ENCODE results near the gene CNTNAP5. TPM values are rescaled to one million over a fixed set of nuclear protein-coding genes. Genes with fewer than 3 reads are reported as not detected.

Gene CNTNAP5
- total RNA-seq, 1 experiment from 2014 or later, result 0.48 TPM

DNA sequence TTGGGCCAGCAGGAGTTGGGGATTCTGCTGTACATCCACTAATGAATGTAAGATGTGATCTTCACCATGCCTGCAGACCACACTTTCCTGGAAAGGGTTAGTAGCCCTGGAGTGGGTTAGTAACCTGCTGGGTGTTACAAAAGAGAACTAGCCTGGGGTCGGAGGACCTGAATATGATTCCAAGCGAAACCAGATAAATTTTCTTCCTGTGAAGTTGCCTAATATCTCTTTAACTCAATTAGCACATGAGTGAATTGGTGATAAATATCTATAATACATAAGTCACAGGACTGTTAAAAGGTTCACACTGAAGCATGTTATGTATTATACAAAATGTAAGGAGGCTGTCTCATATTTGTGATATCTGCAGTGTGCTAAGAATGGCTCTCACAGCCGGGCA lies 291.0 kb downstream of the CNTNAP5 start:
- H3K4me3 Mint-ChIP-seq, result no peak overlapping the region
- H3K23ac ChIP-seq (ENCODE audit: insufficient read length, low read depth, low read length), result no peak overlapping the region
- no peak overlapping the region for H3K4ac ChIP-seq (ENCODE audit: low read depth, low read length)
- peaks cover 0 to 3% of the 10 kb centered on the region in 2 experiments; a peak in 1 of 5 replicates for H3K9me3 Mint-ChIP-seq
- H2AFZ ChIP-seq (ENCODE audit: low read length), result no peak overlapping the region
- no peak overlapping the region for H3K27ac ChIP-seq (ENCODE audit: insufficient read length, low read depth, low read length)
- no peaks in the 10 kb centered on the region for H3K23me2 ChIP-seq (ENCODE audit: insufficient read length, low read depth, low read length, poor library complexity, severe bottlenecking)
- no peak overlapping the region for H3K9ac ChIP-seq (ENCODE audit: extremely low read depth, insufficient read length, low read length)
- H3T11ph ChIP-seq (ENCODE audit: low read length), result no peak overlapping the region
- no peak overlapping the region for H3K4me2 ChIP-seq (ENCODE audit: insufficient read depth, insufficient read length, low read length)
- no peak overlapping the region for H2BK5ac ChIP-seq (ENCODE audit: insufficient read length, low read length)
- no peak overlapping the region for H2BK12ac ChIP-seq (ENCODE audit: insufficient read length, low read depth, low read length)
- H2BK20ac ChIP-seq (ENCODE audit: low read depth, low read length, poor library complexity, severe bottlenecking), result no peak overlapping the region
- no peaks in the 10 kb centered on the region for H3K36me3 Mint-ChIP-seq (ENCODE audit: insufficient read depth in 1 of 3, low read depth in 3 of 3)
- no peak overlapping the region for H3K56ac ChIP-seq (ENCODE audit: insufficient read length, low read depth, low read length)
- no peak overlapping the region for H4K5ac ChIP-seq (ENCODE audit: insufficient read length, low read depth, low read length)
- TF ChIP-seq, protein P1, sequence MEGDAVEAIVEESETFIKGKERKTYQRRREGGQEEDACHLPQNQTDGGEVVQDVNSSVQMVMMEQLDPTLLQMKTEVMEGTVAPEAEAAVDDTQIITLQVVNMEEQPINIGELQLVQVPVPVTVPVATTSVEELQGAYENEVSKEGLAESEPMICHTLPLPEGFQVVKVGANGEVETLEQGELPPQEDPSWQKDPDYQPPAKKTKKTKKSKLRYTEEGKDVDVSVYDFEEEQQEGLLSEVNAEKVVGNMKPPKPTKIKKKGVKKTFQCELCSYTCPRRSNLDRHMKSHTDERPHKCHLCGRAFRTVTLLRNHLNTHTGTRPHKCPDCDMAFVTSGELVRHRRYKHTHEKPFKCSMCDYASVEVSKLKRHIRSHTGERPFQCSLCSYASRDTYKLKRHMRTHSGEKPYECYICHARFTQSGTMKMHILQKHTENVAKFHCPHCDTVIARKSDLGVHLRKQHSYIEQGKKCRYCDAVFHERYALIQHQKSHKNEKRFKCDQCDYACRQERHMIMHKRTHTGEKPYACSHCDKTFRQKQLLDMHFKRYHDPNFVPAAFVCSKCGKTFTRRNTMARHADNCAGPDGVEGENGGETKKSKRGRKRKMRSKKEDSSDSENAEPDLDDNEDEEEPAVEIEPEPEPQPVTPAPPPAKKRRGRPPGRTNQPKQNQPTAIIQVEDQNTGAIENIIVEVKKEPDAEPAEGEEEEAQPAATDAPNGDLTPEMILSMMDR (conservative IDR thresholded peaks at IDR 0.05), result no peak
- H3K9me3 ChIP-seq (ENCODE audit: control insufficient read depth, low read depth, low read length), result no peaks in the 10 kb centered on the region
- H3K4me1 Mint-ChIP-seq, result peaks cover 22 to 27% of the 10 kb centered on the region in 2 experiments
- no peak overlapping the region for H3K14ac ChIP-seq (ENCODE audit: insufficient read depth, low read length)
- DNase-seq, result no peak
- no peak overlapping the region for H2BK15ac ChIP-seq (ENCODE audit: low read depth, low read length)
- no peaks in the 10 kb centered on the region for H3K79me2 ChIP-seq (ENCODE audit: insufficient read depth, low read length)
- no peaks in the 10 kb centered on the region for H3K79me1 ChIP-seq (ENCODE audit: insufficient read depth, low read depth, low read length, poor library complexity, severe bottlenecking)
- no peak overlapping the region for H4K91ac ChIP-seq (ENCODE audit: insufficient read length, low read depth, low read length)
- no peak overlapping the region for H2AK5ac ChIP-seq (ENCODE audit: insufficient read length, low read length)
- H3K4me1 ChIP-seq (ENCODE audit: insufficient read depth, low read length), result peaks cover 2% of the 10 kb centered on the region; the same call in 1 of the 2 replicates
- H3K18ac ChIP-seq (ENCODE audit: insufficient read length, low read depth, low read length), result no peak overlapping the region
- H2BK120ac ChIP-seq (ENCODE audit: low read depth, low read length, poor library complexity, severe bottlenecking), result no peak overlapping the region
- H3K27ac Mint-ChIP-seq, result no peak overlapping the region
- H4K8ac ChIP-seq (replicated peaks; ENCODE audit: insufficient read length, low read depth, low read length), result no peak overlapping the region
- WGBS (ENCODE audit: extremely low coverage, insufficient read length, low lambda C conversion rate), result no CpG with 5 or more reads among the region's 3 CpGs
- H4K20me1 ChIP-seq (ENCODE audit: control insufficient read depth, insufficient read depth, insufficient read length), result no peaks in the 10 kb centered on the region
- H3K27me3 ChIP-seq (ENCODE audit: insufficient read depth, low read length), result no peaks in the 10 kb centered on the region
- H3K27me3 Mint-ChIP-seq (ENCODE audit: low read depth), result no peaks in the 10 kb centered on the region
